Fibroblast of lung (primary cell): ENCODE measurements around the gene ZBTB43.

Source experiments
- CTCF ChIP-seq, 2 donors: IDR thresholded peaks in 1 of 2; conservative IDR thresholded peaks in 1 of 2; 1 replicate in 1 of 2; 2 replicates in 1 of 2; pipeline ENCODE4 v1.5.1; 2011 to 2012; ENCODE audit warnings: low read length in 2 of 2, control low read depth in 1 of 2, inconsistent platforms in 1 of 2, low read depth in 1 of 2, mild to moderate bottlenecking in 1 of 2
- EZH2 ChIP-seq: IDR thresholded peaks from 2 replicates; pipeline ENCODE4 v1.5.1; 2012; ENCODE audit warnings: low read length, control low read depth, mild to moderate bottlenecking; ENCODE audit errors: missing control alignments

GRCh38 chr9:126838055-126838811 lies 33.4 kb downstream of the ZBTB43 start:
- TF ChIP-seq CTCF (conservative IDR thresholded peaks at IDR 0.05 in 1 of 2, IDR thresholded peaks at IDR 0.05 in 1 of 2; ENCODE audit: low read depth in 1 of 2, low read length in 2 of 2) (no peak), EZH2 (no peak)
